Astrocyte of the hippocampus (primary cell): ENCODE data around the gene UBE2N.

ENCODE experiments used
- DNase-seq: peaks from one replicate; pipeline ENCODE4 v3.0.0; 2011; ENCODE audit warnings: low read depth, low spot score

UBE2N gene

DNA sequence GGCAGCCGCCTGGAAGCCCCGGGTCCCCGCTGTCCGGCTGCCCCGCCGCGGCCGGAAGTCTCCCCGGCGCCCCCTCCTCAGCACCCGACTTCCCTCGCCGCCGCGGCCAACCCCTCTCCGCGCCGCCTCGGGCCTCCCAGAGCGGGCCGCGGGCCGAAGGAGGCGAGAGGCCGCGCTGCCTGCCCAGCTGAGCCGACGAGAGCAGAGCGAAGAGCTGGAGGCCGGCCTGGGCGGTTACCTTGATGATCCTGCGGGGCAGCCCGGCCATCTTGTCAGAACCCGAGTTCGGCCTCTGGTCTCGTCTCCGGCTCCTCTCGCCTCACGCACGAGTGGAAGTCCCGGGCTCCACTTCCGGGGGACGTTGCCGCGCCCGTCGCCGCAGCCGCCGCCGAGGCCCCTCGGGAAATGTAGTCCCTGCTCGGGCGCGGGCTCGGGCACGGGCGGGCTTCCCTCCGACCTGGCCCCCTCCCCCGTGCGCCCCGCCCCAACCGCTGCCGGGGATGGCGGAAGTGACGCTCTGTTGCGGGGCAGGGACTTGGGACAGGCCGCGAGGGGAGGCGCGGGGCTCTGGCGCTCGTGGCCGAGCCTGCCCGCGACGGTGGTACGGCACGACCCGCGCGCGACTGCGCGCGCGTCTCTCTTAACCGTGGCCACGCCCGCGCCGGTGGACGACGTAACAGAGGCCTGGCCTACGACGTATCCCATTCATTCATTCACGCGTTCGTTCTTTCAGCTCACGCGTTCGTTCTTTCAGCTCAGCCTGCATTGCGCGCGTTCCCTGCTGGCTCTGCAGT, at the start of gene UBE2N:
TSS of gene UBE2N (minus strand) at position 331 of the 794 bp plus-strand sequence. CDS start at position 268, 63 bp downstream.
- DNase-seq: peak; percentile 99

DNA sequence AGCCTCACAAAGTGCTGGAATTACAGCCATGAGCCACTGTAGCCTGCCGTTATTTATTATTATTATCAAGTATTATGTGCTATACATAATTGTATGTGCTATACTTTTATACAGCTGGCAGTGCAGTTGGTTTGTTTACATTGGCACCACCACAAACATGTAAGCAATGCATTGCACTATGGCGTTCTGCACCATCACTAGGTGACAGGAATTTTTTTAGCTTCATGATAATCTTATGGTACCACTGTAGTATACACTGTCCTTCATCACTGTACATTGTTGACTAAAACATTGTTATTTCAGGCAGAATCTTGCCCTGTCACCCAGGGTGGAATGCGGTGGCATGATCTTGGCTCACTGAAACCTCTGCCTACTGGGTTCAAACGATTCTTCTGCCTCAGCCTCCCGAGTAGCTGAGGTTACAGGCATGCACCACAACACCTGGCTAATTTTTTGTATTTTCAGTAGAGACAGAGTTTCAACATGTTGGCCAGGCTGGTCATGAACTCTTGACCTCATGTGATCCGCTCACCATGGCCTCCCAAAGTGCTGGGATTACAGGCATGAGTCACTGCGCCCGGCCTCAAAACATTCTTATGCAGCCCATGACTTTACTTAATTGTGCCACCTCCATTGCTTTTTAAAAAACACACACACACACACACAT, 42.7 kb upstream of the UBE2N start:
- DNase-seq: peak; percentile 40

DNA sequence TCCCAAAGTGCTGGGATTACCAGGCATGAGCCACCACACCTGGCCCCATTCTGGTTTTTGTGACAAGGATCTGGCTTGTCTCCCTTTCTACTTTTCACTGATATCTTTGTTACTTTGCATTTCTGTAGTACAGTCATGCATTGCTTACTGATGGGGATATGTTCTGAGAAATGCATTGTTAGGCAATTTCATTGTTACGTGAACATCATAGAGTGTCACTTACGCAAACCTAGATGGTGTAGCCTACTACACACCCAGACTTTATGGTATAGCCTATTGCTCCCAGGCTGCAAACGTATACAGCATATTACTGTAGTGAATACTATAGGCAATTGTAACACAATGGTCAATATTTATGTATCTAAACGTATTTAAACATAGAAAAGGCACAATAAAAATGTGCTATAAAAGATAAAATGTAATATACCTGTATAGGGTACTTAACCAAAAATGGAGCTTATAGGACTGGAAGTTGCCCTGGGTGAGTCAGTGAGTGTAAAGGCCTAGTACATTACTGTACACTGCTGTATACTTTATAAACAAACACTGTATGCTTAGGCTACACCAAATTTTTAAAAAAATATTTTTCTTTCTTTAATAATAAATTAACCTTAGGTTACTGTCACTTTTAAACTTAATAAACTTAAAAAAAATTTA, 41.5 kb upstream of the UBE2N start:
- DNase-seq: no peak

DNA sequence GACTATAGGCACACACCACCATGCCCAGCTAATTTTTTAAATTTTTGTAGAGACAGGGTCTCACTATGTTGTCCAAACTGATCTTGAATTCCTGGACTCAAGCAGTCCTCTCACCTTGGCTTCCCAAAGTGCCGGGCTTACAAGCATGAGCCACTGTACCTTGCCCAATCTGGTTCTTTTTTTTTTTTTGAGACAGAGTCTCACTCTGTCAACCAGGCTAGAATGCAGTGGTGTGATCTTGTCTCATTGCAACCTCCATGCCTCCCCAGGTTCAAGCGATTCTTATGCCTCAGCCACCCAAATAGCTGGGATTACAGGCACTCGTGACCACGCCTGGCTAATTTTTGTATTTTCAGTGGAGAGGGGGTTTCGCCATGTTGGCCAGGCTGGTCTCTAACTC, 41.0 kb upstream of the UBE2N start:
- DNase-seq: no peak

DNA sequence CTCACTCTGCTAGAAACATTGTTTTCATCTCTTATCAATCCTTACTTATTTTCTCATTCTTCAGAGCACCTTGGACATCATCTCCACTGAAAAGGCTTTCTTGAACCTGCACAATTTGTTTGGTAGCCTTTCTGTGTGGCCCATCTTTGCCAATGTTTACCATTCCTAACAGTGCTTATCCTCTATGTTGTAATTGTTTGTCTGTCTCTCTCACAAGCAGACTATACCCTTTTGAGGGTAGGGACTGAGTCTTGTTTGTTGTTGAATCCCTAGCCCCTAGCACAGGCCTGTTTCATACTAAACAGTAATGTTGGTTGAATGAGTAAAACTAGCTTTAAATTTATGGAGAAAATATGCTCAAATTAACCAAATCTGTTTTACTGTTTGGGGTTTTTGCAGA, 34.8 kb upstream of the UBE2N start:
- DNase-seq: no peak

GRCh38 chr12:93469386-93469785, 27.6 kb upstream of the UBE2N start:
- no peak for DNase-seq

DNA sequence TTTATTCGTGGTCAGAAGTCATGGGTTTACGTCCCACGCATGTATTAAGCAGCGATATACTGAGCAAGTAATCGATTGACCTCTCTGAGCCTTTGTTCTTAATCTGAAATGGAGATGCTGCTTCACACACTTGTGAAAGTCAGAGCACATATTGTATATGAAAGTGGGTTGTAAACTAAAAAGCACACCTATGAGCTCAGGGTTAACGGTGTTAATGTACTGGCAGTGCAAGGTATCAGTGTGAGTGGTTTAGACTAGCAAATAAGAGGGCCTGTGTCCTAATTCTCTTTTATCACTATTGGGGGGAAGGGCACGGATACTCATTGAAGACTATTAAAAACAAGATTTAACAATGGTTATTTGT, 26.2 kb upstream of the UBE2N start:
- no peak for DNase-seq

- DNase-seq: peak; percentile 97
Observed at GRCh38 chr12:93467351-93468007, 25.7 kb upstream of the UBE2N start, which contains the start of gene MRPL42. Gene MRPL42, plus strand, starts transcription at chr12:93467514. Its CDS starts 1,772 bp downstream, at chr12:93469286.

GRCh38 chr12:93466625-93467350, 25.0 kb upstream of the UBE2N start:
- DNase-seq: no peak

DNA sequence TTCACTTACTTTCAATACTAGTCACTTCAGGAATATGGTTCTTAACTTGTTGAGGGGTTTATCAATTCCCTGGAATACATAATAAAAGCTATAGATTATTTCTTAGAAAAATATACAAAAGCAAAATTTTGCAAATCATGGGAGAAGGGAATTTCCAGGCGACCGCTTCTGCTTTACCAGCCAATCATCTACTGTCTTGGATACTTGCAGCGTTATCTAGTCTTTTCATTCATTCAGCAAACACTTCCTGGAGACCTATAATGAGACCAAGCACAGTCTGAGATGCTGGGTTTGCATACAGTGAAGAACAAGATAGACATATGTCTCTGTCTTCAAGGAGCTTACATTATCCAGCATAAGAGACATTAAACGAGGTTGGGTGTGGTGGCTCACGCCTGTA, 24.1 kb upstream of the UBE2N start:
- DNase-seq: no peak

DNA sequence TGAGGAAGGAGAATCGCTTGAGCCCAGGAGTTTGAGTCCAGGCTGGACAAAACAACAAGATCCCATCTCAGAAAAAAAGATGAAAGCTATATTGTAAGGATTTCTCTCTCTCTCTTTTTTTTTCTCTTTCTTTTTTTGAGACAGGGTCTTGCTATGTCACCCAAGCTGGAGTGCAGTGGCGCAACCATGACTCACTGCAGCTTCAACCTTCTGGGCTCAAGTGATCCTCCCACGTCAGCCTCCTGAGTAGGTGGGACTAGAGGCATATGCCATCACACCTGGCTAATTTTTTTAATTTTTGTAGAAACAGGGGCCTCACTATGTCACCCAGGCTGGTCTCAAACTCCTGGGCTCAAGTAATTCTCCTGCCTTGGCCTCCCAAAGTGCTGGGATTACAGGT, 19.8 kb upstream of the UBE2N start:
- DNase-seq: no peak

DNA sequence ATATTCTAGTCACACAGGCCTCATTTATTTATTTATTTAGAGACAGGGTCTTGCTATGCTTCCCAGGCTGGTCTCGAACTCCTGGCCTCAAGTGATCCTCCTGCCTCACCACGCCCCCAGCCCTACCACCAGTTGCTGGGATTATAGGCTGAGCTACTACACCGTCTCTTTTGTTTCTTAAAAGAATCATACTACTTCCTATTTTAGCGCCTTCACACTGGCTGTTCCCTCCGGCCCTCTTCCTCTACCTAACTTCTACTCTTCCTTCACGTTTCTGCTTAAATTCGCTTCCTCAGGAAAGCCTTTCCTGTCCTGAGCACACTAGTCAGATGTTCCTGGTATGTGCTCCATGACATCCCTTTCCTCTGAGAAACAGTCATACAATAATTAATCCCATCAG, 19.2 kb upstream of the UBE2N start:
- no peak for DNase-seq

DNA sequence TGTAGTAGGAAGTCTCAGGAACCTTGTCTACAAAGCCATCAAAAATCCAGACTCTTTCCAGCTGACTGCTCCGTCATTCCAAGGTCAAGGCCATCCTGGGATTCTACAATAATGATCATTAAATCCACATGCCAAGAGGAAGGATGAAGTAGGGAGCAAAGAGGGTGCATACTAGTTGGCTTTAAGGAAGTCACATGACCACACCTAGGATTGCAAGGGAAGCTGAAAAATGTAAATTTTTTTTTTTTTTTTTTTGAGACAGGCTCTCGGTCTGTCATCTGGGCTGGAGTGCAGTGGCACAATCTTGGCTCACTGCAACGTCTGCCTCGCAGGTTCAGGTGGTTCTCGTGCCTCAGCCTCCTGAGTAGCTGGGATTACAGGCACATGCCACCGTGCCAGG, 18.3 kb upstream of the UBE2N start:
- DNase-seq: no peak

DNA sequence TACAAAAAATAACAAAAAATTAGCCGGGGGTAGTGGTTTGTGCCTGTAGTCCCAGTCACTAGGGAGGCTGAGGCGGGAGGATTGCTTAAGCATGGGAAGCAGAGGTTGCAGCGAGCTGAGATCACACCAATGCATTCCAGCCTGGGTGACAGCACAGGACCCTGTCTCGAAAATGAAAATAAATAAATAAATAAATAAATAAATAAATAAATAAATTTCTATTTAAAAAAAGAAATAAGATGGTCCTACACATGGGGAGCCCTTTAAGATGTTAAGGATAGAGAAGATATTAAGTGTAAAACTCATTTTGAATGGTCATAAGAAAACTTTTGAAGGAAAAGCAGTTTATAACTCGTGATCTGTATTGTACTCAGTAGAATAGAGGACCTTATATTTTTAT, 17.4 kb upstream of the UBE2N start:
- no peak for DNase-seq

DNA sequence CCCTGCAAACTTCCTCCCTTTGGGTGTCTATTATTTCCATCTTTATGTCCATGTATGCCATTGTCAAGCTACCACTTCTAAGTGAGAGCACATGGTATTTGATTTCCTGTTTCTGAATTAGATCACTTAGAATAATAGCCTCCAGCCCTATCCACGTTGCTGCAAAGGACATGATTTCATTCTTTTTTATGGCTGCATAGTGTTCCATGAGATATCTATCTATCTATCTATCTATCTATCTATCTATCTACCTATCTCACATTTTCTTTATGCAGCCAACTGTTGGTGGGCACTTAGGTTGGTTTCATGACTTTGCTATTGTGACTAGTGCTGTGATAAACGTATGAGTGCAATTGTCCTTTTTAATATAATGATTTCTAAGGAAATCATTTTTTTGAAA, 14.3 kb upstream of the UBE2N start:
- no peak for DNase-seq

- DNase-seq: peak; percentile 64
Observed at GRCh38 chr12:93453633-93454032, 11.9 kb upstream of the UBE2N start.

- no peak for DNase-seq
Observed at GRCh38 chr12:93451423-93452158, 9.8 kb upstream of the UBE2N start.

DNA sequence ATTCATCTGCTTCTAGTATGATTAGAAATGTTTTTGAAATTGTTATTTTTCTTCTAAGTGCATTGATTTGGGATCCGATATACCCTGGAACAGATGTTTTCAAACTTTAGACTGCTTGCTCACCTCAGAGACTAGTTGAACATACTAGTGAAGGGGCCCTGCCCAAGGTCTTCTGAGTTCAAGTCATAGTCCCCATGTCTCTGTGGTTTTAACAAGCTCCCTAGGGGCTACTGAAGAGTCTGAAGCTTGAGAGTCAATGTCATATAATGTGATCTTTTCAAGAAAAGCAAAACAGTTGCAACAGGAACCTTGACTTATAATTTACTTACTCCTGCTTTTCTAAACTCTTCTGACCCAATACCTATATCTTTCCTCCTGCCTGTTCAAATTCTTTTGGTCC, 7.5 kb upstream of the UBE2N start:
- DNase-seq: no peak

- DNase-seq: no peak
Observed at GRCh38 chr12:93448796-93449195, 7.0 kb upstream of the UBE2N start.

- no peak for DNase-seq
Observed at GRCh38 chr12:93447555-93448290, 6.0 kb upstream of the UBE2N start.
